ENCODE results near the gene UBA6. TPM values are rescaled to one million over a fixed set of nuclear protein-coding genes. Genes with fewer than 3 reads are reported as not detected.

Gene UBA6
- total and polyA plus RNA-seq, 9 of the 15 experiments (the other 6 are each of a cell fraction or from before 2014, with no cell fraction given): 22.9 to 139 (median 94.6) TPM

GRCh38 chr4:67721770-67722597 is 21.0 kb upstream of the UBA6 start (continued):
- TF ChIP-seq HMGN3 (IDR thresholded peaks at IDR 0.05; ENCODE audit: borderline replicate concordance, extremely low read depth, insufficient read length, low read depth, low read length): no peak
- TF ChIP-seq POLR2H (tag; IDR thresholded peaks at IDR 0.05; ENCODE audit: low read depth): peak; percentile 96
- TF ChIP-seq ETV6 (IDR thresholded peaks at IDR 0.05; ENCODE audit: borderline replicate concordance in 1 of 2, low read depth in 2 of 2, low read length in 1 of 2): no peak
- no peak for TF ChIP-seq ETV6 (CRISPR knock-in tag; IDR thresholded peaks at IDR 0.05; ENCODE audit: borderline replicate concordance)
- TF ChIP-seq JUNB (CRISPR knock-in tag; conservative IDR thresholded peaks at IDR 0.05): peak; percentile 90
- no peak for TF ChIP-seq POLR2AphosphoS2 (IDR thresholded peaks at IDR 0.05; ENCODE audit: low read length)
- no peak for TF ChIP-seq GATAD2B (IDR thresholded peaks at IDR 0.05; ENCODE audit: borderline replicate concordance)
- no peak for TF ChIP-seq ZBTB43 (CRISPR knock-in tag; IDR thresholded peaks at IDR 0.05)
- no peak for TF ChIP-seq HNRNPH1 (optimal IDR thresholded peaks at IDR 0.05; ENCODE audit: low read depth, low read length)
- TF ChIP-seq PURB (CRISPR knock-in tag; IDR thresholded peaks at IDR 0.05; ENCODE audit: low read depth): no peak
- TF ChIP-seq TAF9B (IDR thresholded peaks at IDR 0.05; ENCODE audit: partially characterized antibody): peak; percentile 64
- TF ChIP-seq ADNP (tag; IDR thresholded peaks at IDR 0.05): peak; percentile 74; the same call in 1 of the 2 replicates
- 0 out of 2 replicates have a peak, but pooled peaks have one; percentile 45 for TF ChIP-seq SOX6 (IDR thresholded peaks at IDR 0.05)
- peak; percentile 99 for TF ChIP-seq TCFL5 (CRISPR knock-in tag; conservative IDR thresholded peaks at IDR 0.05)
- peak; percentile 97 for TF ChIP-seq ZNF77 (CRISPR knock-in tag; IDR thresholded peaks at IDR 0.05)
- TF ChIP-seq PCBP1 (IDR thresholded peaks at IDR 0.05; ENCODE audit: low read depth, low read length, poor library complexity, severe bottlenecking): no peak
- peak; percentile 48 to 87; a peak in 2 of 4 replicates for TF ChIP-seq MNT (conservative IDR thresholded peaks at IDR 0.05)
- peak; percentile 100 for TF ChIP-seq RREB1 (CRISPR knock-in tag; IDR thresholded peaks at IDR 0.05)

Data from K562 (cell line).